SU-DHL-6 (cell line): ENCODE measurements around the gene LARGE2.

Source experiments
- H2AFZ ChIP-seq: fragments of 200-600 bp; sonication (generic); 2 replicates; pipeline ENCODE4 v1.6.1; 2014; ENCODE audit warnings: low read depth, mild to moderate bottlenecking, moderate library complexity, mixed read lengths, antibody characterized with exemption, low read length; ENCODE audit not compliant: severe bottlenecking
- H3F3A ChIP-seq: fragments of 200-600 bp; shearing (Covaris generic); 2 replicates; pipeline ENCODE4 v1.6.0; 2016; ENCODE audit warnings: antibody characterized with exemption, mild to moderate bottlenecking; ENCODE audit not compliant: insufficient read depth
- H3K27ac ChIP-seq: fragments of 200-600 bp; sonication (generic); 2 replicates; pipeline ENCODE4 v1.5.1; 2016; ENCODE audit warnings: low read depth, mild to moderate bottlenecking, low read length, moderate library complexity, mixed read lengths
- H3K27me3 ChIP-seq: fragments of 200-600 bp; sonication (generic), shearing (Covaris generic); 2 replicates; pipeline ENCODE4 v1.6.0; 2014; ENCODE audit warnings: mild to moderate bottlenecking, low read length
- H3K36me3 ChIP-seq: fragments of 200-600 bp; sonication (generic); 2 replicates; pipeline ENCODE4 v1.6.1; 2014; ENCODE audit warnings: mild to moderate bottlenecking, low read length, mixed read lengths
- H3K4me2 ChIP-seq: fragments of 300-600, 200-600 bp; shearing (Covaris generic), sonication (generic); 2 replicates; pipeline ENCODE4 v1.6.0; 2014; ENCODE audit warnings: low read length, low read depth, mild to moderate bottlenecking; ENCODE audit not compliant: poor library complexity, severe bottlenecking
- H3K4me3 ChIP-seq: fragments of 200-600 bp; sonication (generic); 2 replicates; pipeline ENCODE4 v1.5.1; 2014; ENCODE audit warnings: antibody characterized with exemption, low read length, mild to moderate bottlenecking, mixed read lengths; ENCODE audit not compliant: insufficient read depth, poor library complexity, severe bottlenecking
- H3K79me2 ChIP-seq: fragments of 200-600 bp; sonication (generic); 2 replicates; pipeline ENCODE4 v1.6.1; 2014; ENCODE audit warnings: mild to moderate bottlenecking, low read length, moderate library complexity; ENCODE audit not compliant: insufficient read depth
- H3K9ac ChIP-seq: fragments of 200-600 bp; sonication (generic); 2 replicates; pipeline ENCODE4 v1.7.0; 2014; ENCODE audit warnings: mild to moderate bottlenecking, low read length
- H3K9me2 ChIP-seq: fragments of 200-600 bp; sonication (generic); replicated peaks from 2 replicates; pipeline ENCODE4 v1.6.1; 2014; ENCODE audit warnings: low read length; ENCODE audit not compliant: insufficient read depth
- H3K9me3 ChIP-seq: fragments of 200-600 bp; sonication (generic); 2 replicates; pipeline ENCODE4 v1.6.1; 2014; ENCODE audit warnings: low read length, mixed read lengths; ENCODE audit not compliant: insufficient read depth
- H4K20me1 ChIP-seq: fragments of 200-600 bp; sonication (generic); 2 replicates; pipeline ENCODE4 v1.6.1; 2014; ENCODE audit warnings: low read depth, mild to moderate bottlenecking, antibody characterized with exemption, low read length, moderate library complexity, mixed read lengths
- CTCF ChIP-seq: fragments of 200-600 bp; sonication (generic); IDR thresholded peaks from one replicate; pipeline ENCODE4 v1.5.1; 2017; ENCODE audit warnings: antibody characterized with exemption, mild to moderate bottlenecking, low read length, moderate library complexity; ENCODE audit not compliant: insufficient read depth, poor library complexity, severe bottlenecking
- EZH2phosphoT487 ChIP-seq: fragments of 200-600 bp; sonication (generic), shearing (Covaris generic); conservative IDR thresholded peaks from 2 replicates; pipeline ENCODE4 v1.6.1; 2018; ENCODE audit warnings: mild to moderate bottlenecking, antibody characterized with exemption, low read length, moderate library complexity, mixed read lengths

Gene LARGE2

DNA sequence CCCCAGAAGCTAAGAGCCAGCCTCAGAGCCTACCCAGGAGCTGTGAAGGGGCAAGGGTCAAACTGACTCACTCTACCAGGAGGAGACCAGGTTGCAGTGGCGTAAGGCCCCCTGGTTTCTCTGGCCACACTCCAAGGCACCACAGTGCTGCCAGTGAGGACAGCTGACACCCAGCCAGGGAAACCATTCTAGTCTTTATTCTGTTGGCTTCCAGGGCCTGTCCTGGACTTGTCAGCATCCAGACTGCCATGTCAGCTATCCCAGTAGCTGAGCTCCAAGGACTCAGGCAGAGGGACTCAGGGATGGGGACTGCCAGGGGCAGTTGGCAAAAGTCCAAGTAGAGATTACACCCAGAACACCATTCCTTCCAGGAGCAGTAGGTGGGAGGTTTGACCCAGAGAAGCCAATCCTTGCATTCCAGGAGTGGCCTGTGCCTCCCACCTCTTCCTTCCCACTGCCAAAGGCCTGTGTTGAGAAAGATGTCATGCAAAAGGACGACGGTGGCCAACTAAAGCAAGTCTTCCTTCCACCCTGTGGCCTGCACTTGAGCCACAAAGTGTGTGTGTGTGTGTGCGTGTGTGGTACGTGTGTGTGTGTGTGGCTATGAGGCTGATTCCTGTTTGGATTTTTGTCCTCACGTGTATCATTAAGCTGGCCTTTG lies 40.6 kb upstream of the LARGE2 start:
- Histone ChIP-seq H3K79me2 (no peaks in the 10 kb centered on the region), H2AFZ (no peak overlapping the region), H3K27ac (no peak overlapping the region), H3F3A (no peaks in the 10 kb centered on the region), H4K20me1 (no peaks in the 10 kb centered on the region), H3K36me3 (no peaks in the 10 kb centered on the region), H3K9me2 (no peaks in the 10 kb centered on the region), H3K4me3 (no peak overlapping the region), H3K9ac (no peak overlapping the region), H3K4me2 (no peak overlapping the region), H3K9me3 (no peaks in the 10 kb centered on the region), H3K27me3 (no peaks in the 10 kb centered on the region)
- TF ChIP-seq EZH2phosphoT487 (no peak), CTCF (no peak)

DNA sequence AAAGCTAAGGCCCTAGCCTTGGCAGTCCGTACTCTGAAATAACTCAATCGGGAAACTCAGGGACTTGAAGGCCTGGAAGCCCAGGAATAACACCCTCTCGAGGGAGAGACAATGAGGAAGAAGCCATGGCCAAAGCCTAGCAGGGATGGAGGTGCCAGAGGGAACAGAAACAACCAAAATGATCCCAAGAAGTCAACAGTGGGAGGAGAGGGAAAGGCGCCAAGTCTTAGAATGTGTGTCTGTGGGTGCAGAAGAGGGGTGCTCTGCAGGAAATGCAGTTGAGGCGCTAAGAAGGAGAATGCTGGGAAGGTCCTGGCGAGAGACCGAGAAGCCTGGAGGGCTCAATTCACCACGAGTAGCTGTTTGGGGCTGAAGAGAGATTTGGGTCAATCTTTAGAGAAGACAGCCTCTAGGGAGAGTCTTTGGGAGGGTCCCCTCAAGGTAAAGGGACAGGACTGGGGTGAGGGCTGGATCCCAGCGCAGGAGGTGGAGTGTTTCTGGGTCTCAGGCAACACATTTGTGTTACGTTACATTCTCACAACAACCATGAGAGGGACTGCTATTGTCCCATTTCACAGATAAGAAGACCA lies 37.8 kb upstream of the LARGE2 start:
- Histone ChIP-seq H3K4me3 (peak overlapping the region; percentile 52), H3K27ac (no peak overlapping the region), H3K4me2 (peak overlapping the region; percentile 60)

DNA sequence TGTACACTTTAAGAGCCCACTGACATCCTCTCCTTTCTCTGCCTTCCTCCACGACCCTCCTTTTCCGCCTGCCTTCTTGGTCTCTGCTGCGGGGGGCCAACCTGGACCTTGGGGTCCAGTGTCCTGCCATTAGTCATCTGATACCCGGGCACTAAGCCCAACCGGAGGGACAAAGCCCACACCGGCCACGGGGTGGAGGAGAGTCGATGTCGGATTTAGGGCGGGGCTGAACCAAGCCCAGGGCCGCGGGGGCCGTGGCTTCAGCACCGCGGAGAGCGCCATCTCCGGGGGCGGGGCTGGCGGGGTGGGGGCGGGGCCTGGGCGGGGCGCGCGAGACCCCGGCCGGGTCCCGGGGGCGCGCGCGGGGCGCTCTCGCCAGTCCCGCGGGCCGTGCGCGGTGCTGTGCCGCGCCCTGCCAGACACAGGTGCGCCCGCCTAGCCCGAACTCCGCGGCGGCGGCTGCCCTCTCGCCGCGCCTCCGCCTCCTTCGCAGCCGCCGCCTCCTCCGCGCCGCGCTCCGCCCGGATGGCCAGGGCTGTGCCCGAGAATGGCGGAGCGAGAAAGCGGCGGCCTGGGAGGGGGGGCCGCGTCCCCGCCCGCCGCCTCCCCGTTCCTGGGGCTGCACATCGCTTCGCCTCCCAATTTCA lies 37.1 kb upstream of the LARGE2 start, which contains the start of gene MAPK8IP1:
TSS of gene MAPK8IP1 (plus strand) at position 378 of the 647 bp plus-strand sequence. CDS start at position 548, 170 bp downstream.
- no peaks in the 10 kb centered on the region for H3K79me2 ChIP-seq
- H3K36me3 ChIP-seq = no peaks in the 10 kb centered on the region
- H3K9ac ChIP-seq = peak within 1 kb of the TSS; percentile 31; the same call in 1 of the 2 replicates
- TF ChIP-seq CTCF (no peak), EZH2phosphoT487 (no peak)
- no peaks in the 10 kb centered on the region for H3K27me3 ChIP-seq
- no peaks in the 10 kb centered on the region for H4K20me1 ChIP-seq
- H3F3A ChIP-seq = no peaks in the 10 kb centered on the region
- no peak within 1 kb of the TSS for H2AFZ ChIP-seq
- peak within 1 kb of the TSS; percentile 60 for H3K4me2 ChIP-seq
- H3K27ac ChIP-seq = no peak within 1 kb of the TSS
- no peaks in the 10 kb centered on the region for H3K9me3 ChIP-seq
- H3K9me2 ChIP-seq = no peaks in the 10 kb centered on the region
- H3K4me3 ChIP-seq = peak within 1 kb of the TSS; percentile 52

More for the DNA sequence above, 37.8 kb upstream of the LARGE2 start:
- H4K20me1 ChIP-seq = no peaks in the 10 kb centered on the region
- H3K9me2 ChIP-seq = no peaks in the 10 kb centered on the region
- H3K36me3 ChIP-seq = no peaks in the 10 kb centered on the region
- H2AFZ ChIP-seq = no peak overlapping the region
- no peaks in the 10 kb centered on the region for H3K79me2 ChIP-seq
- H3K9me3 ChIP-seq = no peaks in the 10 kb centered on the region
- no peaks in the 10 kb centered on the region for H3K27me3 ChIP-seq
- no peaks in the 10 kb centered on the region for H3F3A ChIP-seq
- H3K9ac ChIP-seq = no peak overlapping the region
- no peak for TF ChIP-seq CTCF
- no peak for TF ChIP-seq EZH2phosphoT487
